IPS-15b (cell line): Measurements from ENCODE around the gene SACM1L.
A peak's percentile ranks its signal among the peaks of the same experiment; 100 is the strongest.
"Not testable (repeated sequence)": the region's sequence is repeated elsewhere in the genome, so short reads cannot be mapped to it uniquely, and the experiment has no call there.

Experiments used
- H3K27me3 ChIP-seq: one replicate; pipeline ENCODE4 v1.6.1; 2013; ENCODE audit warnings: low read length; ENCODE audit not compliant: control insufficient read depth, insufficient read depth
- H3K36me3 ChIP-seq: one replicate; pipeline ENCODE4 v1.6.1; 2013; ENCODE audit warnings: low read length; ENCODE audit not compliant: control insufficient read depth, insufficient read depth
- H3K4me1 ChIP-seq: one replicate; pipeline ENCODE4 v1.6.1; 2013; ENCODE audit warnings: mild to moderate bottlenecking, low read length; ENCODE audit not compliant: control insufficient read depth, insufficient read depth
- H3K4me3 ChIP-seq: one replicate; pipeline ENCODE4 v1.5.1; 2013; ENCODE audit warnings: low read depth, low read length
- H3K9ac ChIP-seq: one replicate; pipeline ENCODE4 v1.6.1; 2013; ENCODE audit warnings: low read depth, mild to moderate bottlenecking, low read length
- H3K9me3 ChIP-seq: one replicate; pipeline ENCODE4 v1.6.1; 2013; ENCODE audit warnings: mild to moderate bottlenecking, low read length; ENCODE audit not compliant: control insufficient read depth, insufficient read depth

The SACM1L gene

GRCh38 chr3:45684327-45684892 is 4.8 kb upstream of the SACM1L start:
- Histone ChIP-seq H3K9me3 (no peaks in the 10 kb centered on the region), H3K4me3 (peak overlapping the region; percentile 40), H3K36me3 (no peaks in the 10 kb centered on the region), H3K4me1 (peaks cover 12% of the 10 kb centered on the region), H3K9ac (no peak overlapping the region), H3K27me3 (no peaks in the 10 kb centered on the region)

- peaks cover 12% of the 10 kb centered on the region for H3K4me1 ChIP-seq
- not testable (repeated sequence) for H3K4me3 ChIP-seq, H3K9ac ChIP-seq, H3K27me3 ChIP-seq, H3K36me3 ChIP-seq, H3K9me3 ChIP-seq
Observed at GRCh38 chr3:45685722-45686121, 3.5 kb upstream of the SACM1L start.

- Histone ChIP-seq H3K36me3 (no peaks in the 10 kb centered on the region), H3K4me1 (peaks cover 15% of the 10 kb centered on the region), H3K9ac (no peak overlapping the region), H3K9me3 (no peaks in the 10 kb centered on the region), H3K4me3 (no peak overlapping the region), H3K27me3 (no peaks in the 10 kb centered on the region)
Observed at GRCh38 chr3:45686850-45687249, 2.3 kb upstream of the SACM1L start.

DNA sequence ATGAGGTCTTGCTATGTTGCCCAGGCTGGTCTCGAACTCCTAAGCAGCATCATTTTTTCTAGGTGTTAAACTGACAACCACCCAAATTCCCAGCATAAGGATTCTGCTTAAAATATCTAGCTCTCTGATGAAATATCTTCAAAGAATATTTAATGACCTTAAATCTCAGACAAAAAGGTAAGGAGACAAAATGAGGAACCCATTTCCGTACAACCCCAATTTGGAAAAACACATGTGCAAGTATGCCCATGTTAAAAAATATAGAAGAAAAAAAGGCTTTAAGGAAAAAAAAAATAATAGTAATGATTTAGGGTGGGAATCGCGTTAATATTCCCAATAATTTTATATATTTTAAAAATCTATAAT is 1.4 kb upstream of the SACM1L start:
- Histone ChIP-seq H3K4me1 (peaks cover 15% of the 10 kb centered on the region), H3K9ac (no peak overlapping the region), H3K9me3 (no peaks in the 10 kb centered on the region), H3K27me3 (no peaks in the 10 kb centered on the region), H3K4me3 (peak overlapping the region; percentile 73), H3K36me3 (no peaks in the 10 kb centered on the region)

GRCh38 chr3:45688194-45688881 is 858 bp upstream of the SACM1L start:
- Histone ChIP-seq H3K9ac (peak overlapping the region; percentile 2), H3K36me3 (no peaks in the 10 kb centered on the region), H3K27me3 (no peaks in the 10 kb centered on the region), H3K9me3 (no peaks in the 10 kb centered on the region), H3K4me3 (peak overlapping the region; percentile 73), H3K4me1 (peaks cover 15% of the 10 kb centered on the region)

GRCh38 chr3:45689787-45690145 is 570 bp downstream of the SACM1L start:
- H3K9ac ChIP-seq: peak overlapping the region; percentile 93
- H3K27me3 ChIP-seq: no peaks in the 10 kb centered on the region
- H3K9me3 ChIP-seq: no peaks in the 10 kb centered on the region
- no peaks in the 10 kb centered on the region for H3K36me3 ChIP-seq
- H3K4me1 ChIP-seq: peaks cover 7% of the 10 kb centered on the region
- peak overlapping the region; percentile 73 for H3K4me3 ChIP-seq

DNA sequence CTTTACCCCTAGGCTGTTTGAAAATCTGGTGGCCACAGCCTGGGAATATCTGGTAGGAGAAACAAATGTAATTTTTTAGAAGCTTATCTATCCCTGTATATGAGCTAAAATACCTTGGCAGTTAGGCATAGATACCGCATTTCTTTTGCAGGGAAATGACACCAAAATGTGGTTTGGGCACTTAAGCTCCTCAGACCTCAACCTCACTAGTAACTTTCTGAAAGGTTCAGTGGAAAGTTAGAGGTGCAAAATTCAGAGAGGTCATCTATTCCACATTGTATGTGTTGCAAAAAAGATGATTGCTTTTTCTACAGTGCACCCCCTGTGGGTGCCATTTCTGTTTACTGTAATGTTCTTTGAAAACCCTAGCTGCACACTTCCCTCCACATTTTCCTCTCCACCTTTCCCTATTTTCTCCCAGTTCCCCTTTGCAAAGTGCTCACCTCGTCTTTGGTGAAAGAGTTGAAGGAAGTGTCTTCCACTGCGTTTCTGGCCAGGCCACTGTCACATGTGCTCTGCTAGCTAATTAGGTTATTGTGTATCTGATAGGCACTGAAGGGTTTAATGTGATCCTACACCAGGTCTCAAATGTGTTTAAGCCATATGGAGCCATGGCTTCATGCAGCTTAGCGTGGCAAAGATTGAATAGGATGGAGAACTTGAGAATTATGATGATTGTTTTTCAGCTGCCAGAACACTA is 1.3 kb downstream of the SACM1L start:
- Histone ChIP-seq H3K27me3 (no peaks in the 10 kb centered on the region), H3K4me3 (peak overlapping the region; percentile 73), H3K36me3 (no peaks in the 10 kb centered on the region), H3K9me3 (no peaks in the 10 kb centered on the region), H3K9ac (peak overlapping the region; percentile 93), H3K4me1 (peaks cover 5% of the 10 kb centered on the region)

DNA sequence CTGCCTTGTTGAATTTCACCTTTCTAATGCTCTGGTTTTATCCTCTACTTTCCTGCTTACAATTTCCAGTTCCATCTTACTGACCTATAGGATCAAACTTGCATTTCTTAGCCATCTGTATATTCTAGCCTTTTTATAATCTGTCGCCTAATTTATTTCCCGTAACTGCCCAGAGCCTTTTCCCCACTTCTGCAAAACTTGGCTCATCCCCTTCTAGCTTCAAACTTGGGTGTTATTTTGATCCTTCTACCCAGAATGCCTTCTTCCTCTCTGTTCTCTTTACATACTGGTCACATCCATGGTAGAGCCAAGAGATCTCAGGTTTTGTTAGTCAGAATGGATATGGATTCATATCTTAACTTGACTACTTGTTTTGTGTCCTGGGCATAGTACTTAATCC is 2.6 kb downstream of the SACM1L start:
- Histone ChIP-seq H3K4me1 (peaks cover 3% of the 10 kb centered on the region), H3K36me3 (no peaks in the 10 kb centered on the region), H3K9me3 (no peaks in the 10 kb centered on the region), H3K27me3 (no peaks in the 10 kb centered on the region), H3K4me3 (no peak overlapping the region), H3K9ac (no peak overlapping the region)

DNA sequence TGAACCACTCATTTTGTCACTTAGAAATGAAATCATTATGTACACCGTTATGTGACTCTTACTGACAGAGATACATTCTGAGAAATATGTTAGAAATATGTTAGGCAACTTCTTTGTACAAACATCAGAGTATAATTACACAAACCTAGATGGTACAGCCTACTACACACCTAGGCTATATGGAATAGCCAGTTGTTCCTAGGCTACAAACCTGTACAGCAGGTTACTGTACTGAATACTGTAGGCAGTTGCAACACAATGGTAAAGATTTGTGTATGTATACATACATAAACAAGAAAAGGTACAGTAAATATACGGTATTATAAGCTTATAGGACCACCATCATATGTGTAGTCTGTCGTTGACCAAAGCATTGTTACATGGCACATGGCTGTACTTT is 3.7 kb downstream of the SACM1L start:
- no peaks in the 10 kb centered on the region for H3K27me3 ChIP-seq
- H3K9ac ChIP-seq: no peak overlapping the region

GRCh38 chr3:45693941-45694521 is 4.8 kb downstream of the SACM1L start:
- no peaks in the 10 kb centered on the region for H3K27me3 ChIP-seq

More for the DNA sequence above, 3.7 kb downstream of the SACM1L start:
- no peaks in the 10 kb centered on the region for H3K9me3 ChIP-seq
- H3K4me3 ChIP-seq: no peak overlapping the region
- peaks cover 3% of the 10 kb centered on the region for H3K4me1 ChIP-seq
- H3K36me3 ChIP-seq: no peaks in the 10 kb centered on the region

DNA sequence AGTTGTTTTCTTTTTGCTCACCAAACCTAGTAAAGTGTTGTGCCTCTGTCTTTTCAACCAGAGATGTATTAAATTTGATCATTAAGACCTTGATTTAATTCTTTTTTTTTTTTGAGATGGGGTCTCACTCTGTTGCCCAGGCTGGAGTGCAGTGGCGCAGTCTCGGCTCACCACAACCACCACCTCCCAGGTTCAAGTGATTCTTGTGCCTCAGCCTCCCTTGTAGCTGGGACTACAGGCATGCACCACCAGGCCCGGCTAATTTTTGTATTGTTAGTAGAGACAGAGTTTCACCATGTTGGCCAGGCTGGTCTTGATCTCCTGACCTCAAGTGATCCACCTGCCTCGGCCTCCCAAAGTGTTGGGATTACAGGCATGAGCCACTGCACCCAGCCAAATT is 6.0 kb downstream of the SACM1L start:
- not testable (repeated sequence) for H3K9me3 ChIP-seq, H3K9ac ChIP-seq, H3K27me3 ChIP-seq, H3K36me3 ChIP-seq, H3K4me1 ChIP-seq, H3K4me3 ChIP-seq

More at GRCh38 chr3:45693941-45694521, 4.8 kb downstream of the SACM1L start:
- Histone ChIP-seq H3K4me1 (peaks cover 3% of the 10 kb centered on the region), H3K9me3 (no peaks in the 10 kb centered on the region), H3K4me3 (no peak overlapping the region), H3K36me3 (no peaks in the 10 kb centered on the region), H3K9ac (no peak overlapping the region)
